ENCODE data around the gene SGPL1. TPM values are rescaled to one million over a fixed set of nuclear protein-coding genes. Genes with fewer than 3 reads are reported as not detected.

The SGPL1 gene
- total RNA-seq, 2 experiments from 2014 or later, result 65.6 to 67.0 TPM

DNA sequence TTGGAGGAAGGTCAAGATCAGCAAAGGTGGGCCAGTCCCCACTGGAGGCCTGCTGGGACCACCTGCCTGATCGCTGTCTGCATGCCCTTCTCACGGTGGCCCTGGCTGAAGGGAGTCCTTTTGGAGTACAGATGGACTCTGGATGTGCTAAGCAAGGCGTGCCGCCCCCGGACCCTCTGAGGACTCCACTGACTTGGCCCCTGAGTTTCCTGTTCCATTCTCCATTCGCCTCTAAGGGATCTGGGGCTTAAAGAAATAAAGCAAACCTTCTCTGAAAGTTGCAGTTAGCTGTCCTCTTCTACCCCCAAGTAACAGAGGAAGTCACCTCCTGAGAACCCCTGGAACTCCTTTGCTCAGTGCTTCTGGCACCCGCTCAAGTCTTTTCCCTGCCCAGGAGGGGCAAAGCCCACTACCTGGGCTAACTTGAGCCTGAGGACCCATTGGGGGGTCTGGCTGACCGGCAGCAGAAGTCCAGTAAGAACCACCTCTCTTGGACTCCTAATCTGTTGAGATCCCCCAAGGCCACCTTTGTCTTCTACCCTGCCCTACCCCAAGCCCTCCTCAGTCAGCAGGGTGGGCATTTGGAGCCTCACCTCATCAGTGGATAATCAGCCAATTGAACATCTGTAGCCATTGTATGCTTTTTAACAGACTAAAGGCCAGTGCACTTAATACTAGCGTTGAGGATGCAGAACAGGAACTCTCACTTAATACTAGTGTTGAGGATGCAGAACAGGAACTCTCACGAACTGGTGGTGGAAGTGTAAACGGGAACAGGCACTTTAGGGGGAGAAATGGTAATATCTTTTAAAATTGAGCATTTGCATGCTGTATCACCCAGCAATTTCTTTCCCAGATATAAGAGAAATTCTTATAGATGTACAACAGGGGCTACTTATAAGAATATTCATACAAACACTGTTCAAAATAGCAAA, 32.7 kb upstream of the SGPL1 start:
- CTCF ChIA-PET, result no interaction called here
- no peaks in the 10 kb centered on the region for H3K36me3 Mint-ChIP-seq
- H3K4me1 Mint-ChIP-seq (ENCODE audit: low read depth), result peaks cover 8% of the 10 kb centered on the region
- H3K9me3 Mint-ChIP-seq, result no peaks in the 10 kb centered on the region
- POLR2A ChIA-PET, result no interaction called here
- no peaks in the 10 kb centered on the region for H3K27me3 Mint-ChIP-seq
- DNase-seq, result no peak
- intact Hi-C loops (cut with micrococcal nuclease), result no loop called here
- no peak overlapping the region for H3K27ac Mint-ChIP-seq
- H3K4me3 Mint-ChIP-seq, result no peak overlapping the region

- no peak overlapping the region for H3K4me3 Mint-ChIP-seq
- H3K36me3 Mint-ChIP-seq, result no peaks in the 10 kb centered on the region
Measured at GRCh38 chr10:70784016-70784415, 31.7 kb upstream of the SGPL1 start.

DNA sequence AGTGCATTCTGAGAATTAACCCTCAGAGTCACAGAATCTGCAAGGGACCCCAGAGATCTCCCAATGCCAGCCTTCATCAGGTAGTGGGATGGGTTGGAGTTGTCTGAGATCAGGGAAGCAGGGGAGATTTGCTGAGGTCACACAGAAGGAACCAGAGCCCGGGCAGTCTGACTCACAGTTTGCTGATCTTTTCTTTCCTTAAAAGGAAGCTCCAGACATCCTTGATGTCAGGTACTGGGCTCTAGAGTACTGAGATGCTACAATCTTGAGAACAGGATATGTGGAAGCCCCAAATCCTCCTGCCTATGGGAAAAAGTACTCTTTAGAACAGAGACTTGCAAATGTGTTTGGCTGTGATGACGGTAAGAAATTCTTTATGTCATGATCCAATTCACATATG, 31.3 kb upstream of the SGPL1 start:
- intact Hi-C loops (cut with micrococcal nuclease), result no loop called here
- Mint-ChIP-seq H3K27ac (no peak overlapping the region), H3K27me3 (peaks cover 1% of the 10 kb centered on the region), H3K9me3 (no peaks in the 10 kb centered on the region), H3K36me3 (no peaks in the 10 kb centered on the region), H3K4me3 (no peak overlapping the region), H3K4me1 (ENCODE audit: low read depth) (peaks cover 8% of the 10 kb centered on the region)
- no peak for DNase-seq
- CTCF ChIA-PET, result interaction anchor here (0.5 kb wide), 1 partner anchor 348 kb away, joined by 4 read pairs; no protein-coding TSS in a partner anchor
- POLR2A ChIA-PET, result no interaction called here

More at GRCh38 chr10:70784016-70784415, 31.7 kb upstream of the SGPL1 start:
- intact Hi-C loops (cut with micrococcal nuclease), result no loop called here
- Mint-ChIP-seq H3K9me3 (no peaks in the 10 kb centered on the region), H3K27ac (no peak overlapping the region), H3K4me1 (ENCODE audit: low read depth) (peaks cover 8% of the 10 kb centered on the region), H3K27me3 (peaks cover 1% of the 10 kb centered on the region)
- CTCF ChIA-PET, result interaction anchor here (0.5 kb wide), 1 partner anchor 348 kb away, joined by 4 read pairs; no protein-coding TSS in a partner anchor
- no peak for DNase-seq
- POLR2A ChIA-PET, result no interaction called here

DNA sequence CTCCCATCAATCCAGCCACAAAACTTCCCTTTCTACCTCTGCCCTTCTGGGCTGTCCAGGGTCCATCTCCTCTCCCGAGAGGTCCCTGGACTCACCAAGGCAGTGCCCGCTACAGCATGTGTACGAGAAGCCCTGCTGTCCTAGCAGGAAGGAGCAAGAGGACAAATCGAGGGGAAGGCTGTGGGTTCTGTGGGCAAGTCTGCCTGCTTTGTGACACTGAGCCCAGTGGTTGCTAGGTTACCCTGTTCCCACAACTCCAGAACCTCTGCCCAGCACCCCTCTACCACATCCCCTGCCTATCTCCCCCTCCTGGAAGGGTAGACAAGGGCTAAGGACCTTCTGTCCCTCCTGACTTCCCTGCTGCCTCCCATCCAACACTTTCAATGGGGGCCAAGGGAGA, 30.6 kb upstream of the SGPL1 start, which contains the start of gene TBATA:
Gene TBATA (minus strand): TSS at position 188 of the 400 bp plus-strand sequence. CDS start 1,998 bp downstream, outside the sequence.
- POLR2A ChIA-PET, result no interaction called here
- H3K27ac Mint-ChIP-seq, result no peak within 1 kb of the TSS
- H3K4me3 Mint-ChIP-seq, result no peak within 1 kb of the TSS
- no peak for DNase-seq
- CTCF ChIA-PET, result no interaction called here
- no peaks in the 10 kb centered on the region for H3K9me3 Mint-ChIP-seq
- peaks cover 8% of the 10 kb centered on the region for H3K4me1 Mint-ChIP-seq (ENCODE audit: low read depth)
- no peaks in the 10 kb centered on the region for H3K36me3 Mint-ChIP-seq
- intact Hi-C loops (cut with micrococcal nuclease), result no loop called here
- peaks cover 1% of the 10 kb centered on the region for H3K27me3 Mint-ChIP-seq

DNA sequence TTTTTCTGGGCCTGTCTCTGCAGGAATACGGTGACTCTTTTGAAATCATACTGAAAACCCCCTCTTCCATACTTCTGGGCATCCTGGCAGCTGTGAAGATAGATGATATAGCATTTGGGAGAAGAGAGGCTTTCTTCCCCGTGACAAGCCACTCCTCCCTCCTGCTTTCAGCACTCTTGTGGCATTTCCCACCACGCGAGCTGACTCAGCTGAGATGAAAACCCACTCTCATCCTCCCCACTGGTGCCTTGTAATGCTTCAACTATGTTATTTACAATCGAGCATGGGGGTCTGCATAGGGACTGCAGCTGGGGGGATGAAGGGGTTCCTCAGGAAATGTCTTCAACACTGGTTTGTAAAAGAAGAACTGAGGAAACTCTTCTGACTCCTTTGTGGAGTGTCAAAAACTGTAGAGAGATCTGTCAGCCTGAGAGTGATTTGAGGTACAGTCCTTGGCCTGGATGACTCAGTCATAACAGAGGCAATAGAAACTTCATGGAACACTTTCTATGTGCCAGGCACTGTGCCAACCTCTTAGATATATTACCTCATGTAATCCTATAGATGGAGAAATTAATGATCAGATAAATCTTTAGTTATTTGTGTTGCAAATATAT, 28.8 kb upstream of the SGPL1 start:
- Mint-ChIP-seq H3K27ac (no peak overlapping the region), H3K36me3 (no peaks in the 10 kb centered on the region), H3K4me1 (ENCODE audit: low read depth) (peaks cover 8% of the 10 kb centered on the region), H3K4me3 (no peak overlapping the region), H3K27me3 (peaks cover 3% of the 10 kb centered on the region), H3K9me3 (no peaks in the 10 kb centered on the region)
- ChIA-PET POLR2A (no interaction called here), CTCF (interaction anchor here (1.0 kb wide), 1 partner anchor 94 kb away, joined by 3 read pairs; no protein-coding TSS in a partner anchor)
- DNase-seq, result peak; percentile 25
- intact Hi-C loops (cut with micrococcal nuclease), result no loop called here

GRCh38 chr10:70791386-70792039, 24.2 kb upstream of the SGPL1 start:
- no peaks in the 10 kb centered on the region for H3K36me3 Mint-ChIP-seq
- no peak for DNase-seq
- intact Hi-C loops (cut with micrococcal nuclease), result no loop called here
- peaks cover 8% of the 10 kb centered on the region for H3K4me1 Mint-ChIP-seq (ENCODE audit: low read depth)
- H3K27ac Mint-ChIP-seq, result no peak overlapping the region
- H3K9me3 Mint-ChIP-seq, result no peaks in the 10 kb centered on the region
- H3K4me3 Mint-ChIP-seq, result no peak overlapping the region
- H3K27me3 Mint-ChIP-seq, result peaks cover 13% of the 10 kb centered on the region
- ChIA-PET CTCF (no interaction called here), POLR2A (no interaction called here)

DNA sequence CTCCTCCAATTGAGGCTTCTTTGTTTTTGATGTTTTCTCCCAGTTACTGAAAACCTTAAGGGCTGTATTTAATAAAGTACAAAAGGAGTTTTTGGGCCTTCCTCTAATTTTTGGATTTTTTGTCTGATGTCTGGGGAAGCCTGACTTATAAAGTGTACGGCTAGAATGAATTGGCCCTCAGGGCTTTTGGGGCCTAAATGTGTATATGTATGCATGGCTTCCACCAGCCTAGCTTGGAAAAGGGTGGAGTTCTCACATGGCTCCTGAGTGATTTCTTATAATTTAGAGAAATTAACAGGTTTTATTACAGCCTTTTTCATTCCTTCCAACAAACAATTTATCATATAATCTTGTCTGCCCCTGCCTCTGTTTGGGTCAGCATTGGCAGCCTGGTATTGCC, 20.1 kb upstream of the SGPL1 start:
- peaks cover 27% of the 10 kb centered on the region for H3K27me3 Mint-ChIP-seq
- no peak overlapping the region for H3K27ac Mint-ChIP-seq
- no peak overlapping the region for H3K4me3 Mint-ChIP-seq
- H3K36me3 Mint-ChIP-seq, result no peaks in the 10 kb centered on the region
- ChIA-PET CTCF (no interaction called here), POLR2A (no interaction called here)
- intact Hi-C loops (cut with micrococcal nuclease), result no loop called here
- H3K4me1 Mint-ChIP-seq (ENCODE audit: low read depth), result no peaks in the 10 kb centered on the region
- no peak for DNase-seq
- H3K9me3 Mint-ChIP-seq, result no peaks in the 10 kb centered on the region

DNA sequence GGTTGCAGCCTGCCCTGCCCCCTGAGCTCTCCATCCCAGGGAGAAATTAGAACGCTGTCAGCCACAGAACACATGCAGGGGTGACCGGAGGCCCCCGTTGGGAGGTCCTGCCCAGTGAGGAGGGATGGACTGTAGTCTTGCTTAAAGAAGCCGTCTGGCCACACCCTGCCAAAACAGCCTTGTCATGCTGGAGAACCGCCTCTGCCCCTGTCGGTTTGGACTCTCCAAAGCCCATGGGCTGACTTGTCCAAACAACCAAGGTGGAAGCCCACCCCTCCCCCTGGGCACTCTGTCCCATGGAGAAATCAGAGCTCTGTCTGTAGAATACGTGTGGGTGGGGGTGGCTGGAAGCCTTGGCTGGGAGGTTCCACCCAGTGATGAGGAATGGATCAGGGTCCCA, 17.9 kb upstream of the SGPL1 start:
- no peak overlapping the region for H3K27ac Mint-ChIP-seq
- peaks cover 21% of the 10 kb centered on the region for H3K27me3 Mint-ChIP-seq
- POLR2A ChIA-PET, result no interaction called here
- CTCF ChIA-PET, result no interaction called here
- H3K4me1 Mint-ChIP-seq (ENCODE audit: low read depth), result no peaks in the 10 kb centered on the region
- no peaks in the 10 kb centered on the region for H3K9me3 Mint-ChIP-seq
- intact Hi-C loops (cut with micrococcal nuclease), result no loop called here
- H3K4me3 Mint-ChIP-seq, result no peak overlapping the region
- no peaks in the 10 kb centered on the region for H3K36me3 Mint-ChIP-seq
- no peak for DNase-seq

DNA sequence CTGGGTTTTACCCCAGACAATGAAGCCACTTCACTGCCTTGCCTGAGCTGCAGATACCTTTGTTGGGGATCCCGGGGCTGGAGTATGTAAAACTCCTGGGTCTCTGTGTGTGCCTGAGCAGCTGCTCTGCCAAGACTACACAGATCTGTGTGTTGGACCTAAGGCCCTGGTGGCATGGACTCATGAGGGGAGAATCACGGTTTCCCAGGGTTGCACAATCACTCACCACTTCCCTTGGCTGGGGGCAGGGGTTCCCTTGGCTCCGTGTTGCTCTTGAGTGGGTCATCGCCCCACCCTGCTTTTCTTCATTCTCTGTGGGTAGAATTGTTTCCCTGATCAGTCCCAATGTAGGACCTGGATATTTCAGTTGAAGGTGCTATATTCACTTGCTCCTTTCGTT, 16.6 kb upstream of the SGPL1 start:
- Mint-ChIP-seq H3K4me1 (ENCODE audit: low read depth) (no peaks in the 10 kb centered on the region), H3K27ac (no peak overlapping the region), H3K36me3 (no peaks in the 10 kb centered on the region), H3K9me3 (no peaks in the 10 kb centered on the region), H3K4me3 (no peak overlapping the region), H3K27me3 (peaks cover 19% of the 10 kb centered on the region)
- DNase-seq, result no peak
- POLR2A ChIA-PET, result no interaction called here
- intact Hi-C loops (cut with micrococcal nuclease), result no loop called here
- CTCF ChIA-PET, result no interaction called here

DNA sequence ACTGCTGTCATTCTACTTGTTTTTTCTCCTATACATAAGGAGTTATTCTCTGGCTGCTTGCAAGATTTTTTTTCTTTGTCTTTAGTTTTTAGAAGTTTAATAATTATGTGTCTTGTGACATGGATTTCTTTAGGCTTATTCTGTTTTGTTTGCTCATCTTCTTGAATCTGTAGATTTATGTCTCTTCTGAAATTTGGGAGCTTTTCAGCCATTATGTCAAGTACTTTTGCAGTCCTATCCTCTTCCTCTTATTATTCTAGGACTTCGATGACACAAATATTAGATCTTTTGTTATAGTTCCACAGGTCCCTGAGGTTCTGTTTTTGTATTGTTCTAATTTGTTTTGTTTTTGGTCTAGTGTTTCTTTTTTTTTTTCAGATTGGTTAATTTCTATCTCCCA, 13.9 kb upstream of the SGPL1 start:
- ChIA-PET POLR2A (no interaction called here), CTCF (no interaction called here)
- Mint-ChIP-seq H3K4me3 (no peak overlapping the region), H3K27ac (no peak overlapping the region), H3K27me3 (peaks cover 28% of the 10 kb centered on the region), H3K9me3 (no peaks in the 10 kb centered on the region), H3K4me1 (ENCODE audit: low read depth) (no peaks in the 10 kb centered on the region), H3K36me3 (no peaks in the 10 kb centered on the region)
- DNase-seq, result no peak
- intact Hi-C loops (cut with micrococcal nuclease), result no loop called here

- intact Hi-C loops (cut with micrococcal nuclease), result no loop called here
- no peak for DNase-seq
- no peaks in the 10 kb centered on the region for H3K4me1 Mint-ChIP-seq (ENCODE audit: low read depth)
- no peaks in the 10 kb centered on the region for H3K9me3 Mint-ChIP-seq
- no peak overlapping the region for H3K27ac Mint-ChIP-seq
- ChIA-PET POLR2A (no interaction called here), CTCF (interaction anchor here (0.9 kb wide), 1 partner anchor 33 kb away, joined by 3 read pairs; no protein-coding TSS in a partner anchor)
- H3K4me3 Mint-ChIP-seq, result no peak overlapping the region
- H3K27me3 Mint-ChIP-seq, result peaks cover 19% of the 10 kb centered on the region
- H3K36me3 Mint-ChIP-seq, result no peaks in the 10 kb centered on the region
Measured at GRCh38 chr10:70803775-70804420, 11.8 kb upstream of the SGPL1 start.

GRCh38 chr10:70804421-70804808, 11.3 kb upstream of the SGPL1 start:
- DNase-seq, result no peak
- Mint-ChIP-seq H3K9me3 (no peaks in the 10 kb centered on the region), H3K4me1 (ENCODE audit: low read depth) (no peaks in the 10 kb centered on the region), H3K4me3 (no peak overlapping the region), H3K27ac (no peak overlapping the region), H3K27me3 (peaks cover 17% of the 10 kb centered on the region), H3K36me3 (no peaks in the 10 kb centered on the region)
- intact Hi-C loops (cut with micrococcal nuclease), result no loop called here
- ChIA-PET CTCF (no interaction called here), POLR2A (no interaction called here)

All from activated CD4-positive, alpha-beta memory T cell treated with anti-CD3 and anti-CD28 coated beads for 36 hours (primary cell).